H1 (cell line): Measurements from ENCODE around the gene GOLGA6L10.

Experiments
- CREB1 ChIP-seq: IDR thresholded peaks from 2 replicates; pipeline ENCODE4 v1.6.1; 2012; ENCODE audit warnings: inconsistent platforms
- CTCF ChIP-seq, 3 experiments: IDR thresholded peaks; 1 replicate in 2 of 3; 2 replicates in 1 of 3; pipeline versions ENCODE4 v1.5.1 to v1.6.1; 2011; ENCODE audit warnings: low read length in 3 of 3, mild to moderate bottlenecking in 3 of 3, inconsistent platforms in 2 of 3, low read depth in 1 of 3, moderate library complexity in 1 of 3; ENCODE audit not compliant: insufficient read depth in 1 of 3; ENCODE audit errors: control extremely low read depth in 1 of 3
- EP300 ChIP-seq, 2 experiments: IDR thresholded peaks; 1 replicate in 1 of 2; 2 replicates in 1 of 2; pipeline ENCODE4 v1.6.1; 2011 to 2012; ENCODE audit warnings: low read depth in 2 of 2, low read length in 2 of 2, mild to moderate bottlenecking in 2 of 2, borderline replicate concordance in 1 of 2, inconsistent platforms in 1 of 2, moderate library complexity in 1 of 2
- EZH2 ChIP-seq: fragments of 200-600 bp; sonication (generic); IDR thresholded peaks from 2 replicates; pipeline ENCODE4 v1.7.1; 2012; ENCODE audit warnings: low read depth, mild to moderate bottlenecking, moderate library complexity, low read length, inconsistent platforms; ENCODE audit not compliant: severe bottlenecking
- GABPA ChIP-seq: IDR thresholded peaks from 2 replicates; pipeline ENCODE4 v1.6.1; 2011; ENCODE audit warnings: mild to moderate bottlenecking, low read length, moderate library complexity, borderline replicate concordance; ENCODE audit not compliant: insufficient read depth
- HDAC6 ChIP-seq: IDR thresholded peaks from one replicate; pipeline ENCODE4 v1.7.1; 2012; ENCODE audit warnings: low read depth, mild to moderate bottlenecking, inconsistent platforms, low read length, moderate library complexity
- NRF1 ChIP-seq: IDR thresholded peaks from 2 replicates; pipeline ENCODE4 v1.6.1; 2011; ENCODE audit warnings: mild to moderate bottlenecking, low read depth, low read length, improper control_type of control experiment
- POLR2A ChIP-seq, 2 experiments: IDR thresholded peaks; 1 replicate in 1 of 2; 2 replicates in 1 of 2; pipeline ENCODE4 v1.6.1; 2011; ENCODE audit warnings: low read depth in 2 of 2, low read length in 2 of 2, mild to moderate bottlenecking in 2 of 2; ENCODE audit errors: control extremely low read depth in 1 of 2
- POLR2AphosphoS5 ChIP-seq: IDR thresholded peaks from 2 replicates; pipeline ENCODE4 v1.6.1; 2011; ENCODE audit warnings: low read depth, low read length
- RFX5 ChIP-seq: IDR thresholded peaks from 2 replicates; pipeline ENCODE4 v1.6.1; 2011; ENCODE audit warnings: low read depth, low read length, improper control_type of control experiment, borderline replicate concordance
- SUZ12 ChIP-seq: fragments of 200-600 bp; sonication (generic); IDR thresholded peaks from 2 replicates; pipeline ENCODE4 v1.6.1; 2012; ENCODE audit warnings: mild to moderate bottlenecking, inconsistent platforms, low read length, moderate library complexity, mixed read lengths
- TAF1 ChIP-seq: IDR thresholded peaks from 2 replicates; pipeline ENCODE4 v1.6.1; 2011; ENCODE audit warnings: mild to moderate bottlenecking, low read depth, low read length
- ZNF274 ChIP-seq: IDR thresholded peaks from 2 replicates; pipeline ENCODE4 v1.7.0; 2012; ENCODE audit warnings: low read length, borderline replicate concordance; ENCODE audit errors: extremely low read depth
- TF ChIP-seq, protein P1 (sequence below): IDR thresholded peaks from 2 replicates; pipeline ENCODE4 v1.6.1; 2012; ENCODE audit warnings: inconsistent platforms

GRCh38 chr15:82292271-82292670 is 57.0 kb downstream of the GOLGA6L10 start:
- TF ChIP-seq GABPA (no peak), CTCF (IDR thresholded peaks at IDR 0.05; ENCODE audit: control extremely low read depth in 1 of 3, insufficient read depth in 1 of 3, low read depth in 1 of 3, low read length in 3 of 3) (no peak), EZH2 (no peak), SUZ12 (no peak), ZNF274 (no peak), NRF1 (no peak), EP300 (IDR thresholded peaks at IDR 0.05; ENCODE audit: borderline replicate concordance in 1 of 2, low read depth in 2 of 2, low read length in 2 of 2) (no peak), RFX5 (no peak), TAF1 (no peak), HDAC6 (no peak), POLR2AphosphoS5 (no peak), CREB1 (no peak), POLR2A (IDR thresholded peaks at IDR 0.05; ENCODE audit: control extremely low read depth in 1 of 2, low read depth in 2 of 2, low read length in 2 of 2) (no peak)
- TF ChIP-seq, protein P1, sequence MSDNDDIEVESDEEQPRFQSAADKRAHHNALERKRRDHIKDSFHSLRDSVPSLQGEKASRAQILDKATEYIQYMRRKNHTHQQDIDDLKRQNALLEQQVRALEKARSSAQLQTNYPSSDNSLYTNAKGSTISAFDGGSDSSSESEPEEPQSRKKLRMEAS: no peak
